Measurements from ENCODE around the gene DUSP22.

Gene DUSP22

GRCh38 chr6:340991-341827 lies 48.9 kb downstream of the DUSP22 start:
- no peak for DNase-seq

- DNase-seq, result no peak
Measured at GRCh38 chr6:341914-342831, 49.9 kb downstream of the DUSP22 start.

- DNase-seq, result no peak
Measured at GRCh38 chr6:342832-343179, 50.5 kb downstream of the DUSP22 start.

- no peak for DNase-seq
Measured at GRCh38 chr6:343226-343935, 51.1 kb downstream of the DUSP22 start.

GRCh38 chr6:343960-344815 lies 51.9 kb downstream of the DUSP22 start:
- no peak for DNase-seq

GRCh38 chr6:344816-345340 lies 52.6 kb downstream of the DUSP22 start:
- DNase-seq, result no peak

GRCh38 chr6:345747-346385 lies 53.6 kb downstream of the DUSP22 start:
- DNase-seq, result no peak

GRCh38 chr6:346386-347030 lies 54.2 kb downstream of the DUSP22 start:
- DNase-seq, result no peak

- no peak for DNase-seq
Measured at GRCh38 chr6:347232-347631, 54.9 kb downstream of the DUSP22 start.

GRCh38 chr6:347951-348859 lies 55.9 kb downstream of the DUSP22 start:
- DNase-seq, result no peak

GRCh38 chr6:348860-349396 lies 56.6 kb downstream of the DUSP22 start:
- DNase-seq, result no peak

- no peak for DNase-seq
Measured at GRCh38 chr6:349491-349921, 57.2 kb downstream of the DUSP22 start.

GRCh38 chr6:350371-350770 lies 58.1 kb downstream of the DUSP22 start:
- no peak for DNase-seq

GRCh38 chr6:351011-351866 lies 59.0 kb downstream of the DUSP22 start:
- DNase-seq, result no peak

- no peak for DNase-seq
Measured at GRCh38 chr6:351867-352289, 59.6 kb downstream of the DUSP22 start.

GRCh38 chr6:352474-352873 lies 60.2 kb downstream of the DUSP22 start:
- no peak for DNase-seq

GRCh38 chr6:352896-353470 lies 60.7 kb downstream of the DUSP22 start:
- DNase-seq, result no peak
